ENCODE measurements around the gene LLGL1.

Gene LLGL1

DNA sequence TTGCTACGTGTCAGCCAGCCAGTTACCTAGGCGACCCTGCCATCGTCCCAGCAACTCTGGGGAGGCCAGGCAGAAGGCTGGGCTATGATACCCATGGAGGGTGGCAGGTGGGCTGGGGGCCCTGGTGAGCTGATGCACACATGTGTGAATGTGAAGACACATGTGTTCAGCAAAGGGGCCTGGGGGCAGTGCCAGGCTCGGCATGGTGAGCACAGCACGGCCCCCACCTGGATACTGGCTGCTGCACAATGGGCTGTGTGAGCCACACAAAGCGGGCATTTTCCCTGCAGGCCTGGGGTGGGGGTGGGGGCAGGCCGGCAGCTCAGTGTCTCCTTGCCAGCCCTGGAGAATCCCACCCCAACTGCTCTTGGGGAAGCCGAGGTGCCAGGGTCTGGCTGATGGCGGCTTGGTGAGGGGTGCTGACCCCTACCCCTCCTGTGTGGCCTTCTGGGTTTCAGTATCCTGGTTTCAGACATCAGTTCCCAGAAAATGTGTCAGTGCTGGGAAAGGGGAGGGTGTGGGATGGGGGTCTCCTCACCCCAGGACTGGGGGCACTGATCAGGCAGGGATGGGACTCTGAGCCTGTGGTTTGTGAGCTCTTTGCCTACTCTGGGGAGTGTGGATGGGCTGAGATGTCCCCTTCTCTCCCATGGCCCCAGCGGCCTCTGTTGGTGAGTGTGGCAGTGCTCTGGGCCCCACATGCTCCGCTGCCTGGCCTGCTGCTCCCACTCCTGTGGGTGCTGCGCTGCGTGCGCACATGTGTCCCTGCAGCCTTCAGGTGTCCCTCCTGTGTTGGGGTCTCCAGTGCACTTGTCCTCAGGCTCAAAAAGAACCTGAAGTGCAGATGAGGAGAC, 5.1 kb downstream of the LLGL1 start:
- no peak for DNase-seq

DNA sequence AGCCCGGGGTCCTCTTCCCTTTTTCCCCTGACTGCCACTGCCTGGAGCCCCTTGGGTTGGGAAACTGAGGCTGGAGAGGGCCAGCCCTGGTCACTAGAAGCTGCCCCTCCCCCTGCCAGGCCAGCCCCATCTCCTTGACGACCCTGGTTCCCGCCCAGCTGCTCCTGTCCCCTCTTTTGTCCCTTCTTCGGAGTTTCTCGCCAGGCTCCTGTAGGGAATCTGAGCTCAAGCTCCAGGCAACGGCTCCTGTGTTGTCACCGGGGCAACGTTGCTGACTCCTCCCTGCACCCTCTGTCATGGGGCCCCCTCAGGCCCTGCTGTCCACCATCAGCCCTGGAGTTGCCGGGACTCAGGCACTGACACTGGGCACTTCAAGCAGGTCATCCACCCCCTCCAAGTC, 5.7 kb downstream of the LLGL1 start:
- DNase-seq: no peak

DNA sequence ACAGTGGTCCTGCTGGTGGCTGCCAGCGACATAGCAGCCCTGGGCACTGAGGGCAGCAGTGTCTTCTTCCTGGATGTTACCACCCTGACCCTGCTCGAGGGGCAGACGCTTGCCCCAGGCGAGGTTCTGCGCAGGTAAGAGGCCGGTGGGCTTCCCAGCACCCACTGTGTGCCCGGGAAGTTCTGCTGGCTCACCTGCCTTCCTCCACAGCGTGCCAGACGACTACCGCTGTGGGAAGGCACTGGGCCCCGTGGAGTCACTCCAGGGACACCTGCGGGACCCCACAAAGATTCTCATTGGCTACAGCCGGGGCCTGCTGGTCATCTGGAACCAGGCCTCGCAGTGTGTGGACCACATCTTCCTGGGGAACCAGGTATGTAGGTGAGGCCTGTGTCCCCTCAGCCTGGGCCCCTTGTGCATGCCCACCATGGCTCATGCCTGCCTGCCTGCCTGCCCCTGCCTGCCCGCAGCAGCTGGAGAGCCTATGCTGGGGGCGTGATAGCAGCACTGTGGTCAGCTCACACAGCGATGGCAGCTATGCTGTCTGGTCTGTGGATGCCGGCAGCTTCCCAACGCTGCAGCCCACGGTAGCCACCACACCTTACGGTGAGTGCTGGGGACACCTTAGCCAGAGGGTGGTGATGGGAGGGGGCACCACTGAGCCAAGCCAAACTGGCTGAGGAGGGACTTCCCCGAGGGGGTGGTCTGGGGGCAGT, 8.5 kb downstream of the LLGL1 start:
- DNase-seq: no peak

DNA sequence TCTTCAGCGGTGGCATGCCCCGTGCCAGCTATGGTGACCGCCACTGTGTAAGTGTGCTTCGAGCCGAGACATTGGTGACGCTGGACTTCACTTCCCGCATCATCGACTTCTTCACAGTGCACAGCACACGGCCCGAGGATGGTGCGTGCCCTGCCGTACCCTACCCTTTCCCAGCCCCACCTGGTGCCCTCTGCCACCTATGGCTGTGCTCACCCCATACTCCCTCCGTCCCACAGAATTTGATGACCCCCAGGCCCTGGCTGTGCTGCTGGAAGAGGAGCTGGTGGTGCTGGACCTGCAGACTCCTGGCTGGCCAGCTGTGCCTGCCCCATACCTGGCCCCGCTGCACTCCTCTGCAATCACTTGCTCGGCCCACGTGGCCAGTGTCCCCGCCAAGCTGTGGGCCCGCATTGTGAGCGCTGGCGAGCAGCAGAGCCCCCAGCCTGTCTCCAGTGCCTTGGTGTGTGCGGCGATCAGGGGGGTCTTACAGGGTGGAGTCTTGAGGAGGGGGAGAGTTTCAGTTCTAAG, 9.5 kb downstream of the LLGL1 start:
- no peak for DNase-seq

DNA sequence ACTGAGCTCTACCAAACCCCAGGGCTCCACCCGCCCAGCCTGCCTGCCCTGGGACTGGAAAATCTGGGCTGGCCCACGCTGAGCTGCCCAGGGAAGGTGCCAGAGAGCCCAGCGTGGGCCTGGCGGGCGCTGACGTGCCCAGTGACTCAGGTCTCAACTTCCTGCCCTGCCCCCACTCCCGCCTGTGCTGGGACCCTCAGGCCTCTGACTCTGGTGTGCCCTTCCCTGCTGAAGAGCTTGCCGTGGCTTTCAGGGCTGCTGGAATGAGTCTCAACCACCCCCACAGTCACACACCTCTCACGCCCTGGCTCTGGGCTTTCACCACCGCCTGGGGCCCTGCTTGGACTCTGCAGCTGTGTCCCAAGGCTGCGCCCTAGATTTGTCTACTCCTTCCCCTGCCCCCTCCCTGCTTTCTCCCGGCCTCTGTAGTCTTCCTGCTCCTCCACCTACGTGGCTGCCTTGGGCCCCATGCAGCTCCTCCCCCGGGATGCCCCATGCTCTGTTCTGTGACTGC, 10.4 kb downstream of the LLGL1 start:
- no peak for DNase-seq

DNA sequence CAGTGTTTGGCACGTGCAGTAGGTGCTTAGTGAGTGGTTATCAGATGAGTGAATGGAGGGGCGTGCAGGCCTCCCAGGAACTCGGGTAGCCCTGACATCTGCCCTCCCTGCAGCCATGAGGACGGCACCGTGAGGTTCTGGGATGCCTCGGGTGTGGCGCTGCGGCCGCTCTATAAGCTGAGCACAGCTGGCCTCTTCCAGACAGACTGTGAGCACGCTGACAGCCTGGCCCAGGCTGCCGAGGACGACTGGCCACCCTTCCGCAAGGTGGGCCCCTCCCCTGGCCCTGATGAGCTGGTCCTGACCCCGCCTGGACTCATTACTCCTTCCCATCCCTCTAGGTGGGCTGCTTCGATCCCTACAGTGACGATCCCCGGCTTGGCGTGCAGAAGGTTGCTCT, 11.1 kb downstream of the LLGL1 start:
- DNase-seq: no peak

DNA sequence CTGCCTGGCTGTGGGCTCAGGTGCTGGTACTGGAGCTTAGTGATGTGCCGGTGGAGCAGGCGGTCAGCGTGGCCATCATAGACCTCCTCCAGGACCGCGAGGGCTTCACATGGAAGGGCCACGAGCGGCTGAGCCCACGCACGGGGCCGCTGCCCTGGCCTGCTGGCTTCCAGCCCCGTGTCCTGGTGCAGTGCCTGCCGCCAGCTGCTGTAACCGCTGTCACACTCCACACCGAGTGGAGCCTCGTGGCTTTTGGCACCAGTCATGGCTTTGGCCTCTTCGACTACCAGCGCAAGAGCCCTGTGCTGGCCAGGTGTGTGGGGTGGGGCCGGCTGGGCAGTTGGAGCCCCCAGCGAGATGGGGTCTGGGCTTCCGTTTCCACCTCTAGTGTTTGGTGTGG, 12.0 kb downstream of the LLGL1 start:
- no peak for DNase-seq

DNA sequence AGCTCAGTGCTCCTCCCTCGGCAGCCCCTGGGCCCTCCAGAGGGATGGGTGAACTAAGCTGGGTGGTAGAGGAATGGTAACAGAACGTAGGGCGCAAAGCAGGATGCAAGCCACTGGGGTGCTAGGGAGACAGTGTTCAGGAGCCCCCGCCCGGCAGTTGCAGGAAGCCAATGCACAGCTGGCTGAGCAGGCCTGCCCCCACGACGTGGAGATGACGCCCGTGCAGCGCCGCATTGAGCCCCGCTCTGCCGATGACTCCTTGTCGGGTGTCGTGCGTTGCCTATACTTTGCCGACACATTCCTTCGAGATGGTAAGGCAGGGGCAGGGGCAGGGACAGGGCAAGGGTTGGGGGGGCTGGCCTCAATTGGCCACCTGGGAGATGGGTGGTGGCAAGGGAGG, 12.9 kb downstream of the LLGL1 start:
- DNase-seq: no peak

DNA sequence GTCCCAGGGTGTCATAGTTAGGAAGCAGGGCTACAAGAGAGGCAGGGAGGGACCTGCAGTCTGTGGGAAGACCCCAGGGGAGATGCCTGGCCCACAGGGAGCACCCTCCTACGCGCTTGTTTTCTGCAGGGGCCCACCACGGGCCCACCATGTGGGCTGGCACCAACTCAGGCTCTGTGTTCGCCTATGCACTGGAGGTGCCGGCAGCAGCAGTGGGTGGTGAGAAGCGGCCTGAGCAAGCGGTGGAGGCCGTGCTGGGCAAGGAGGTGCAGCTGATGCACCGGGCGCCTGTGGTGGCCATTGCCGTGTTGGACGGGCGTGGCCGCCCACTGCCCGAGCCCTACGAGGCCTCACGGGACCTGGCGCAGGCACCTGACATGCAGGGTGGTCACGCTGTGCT, 15.0 kb downstream of the LLGL1 start:
- no peak for DNase-seq

DNA sequence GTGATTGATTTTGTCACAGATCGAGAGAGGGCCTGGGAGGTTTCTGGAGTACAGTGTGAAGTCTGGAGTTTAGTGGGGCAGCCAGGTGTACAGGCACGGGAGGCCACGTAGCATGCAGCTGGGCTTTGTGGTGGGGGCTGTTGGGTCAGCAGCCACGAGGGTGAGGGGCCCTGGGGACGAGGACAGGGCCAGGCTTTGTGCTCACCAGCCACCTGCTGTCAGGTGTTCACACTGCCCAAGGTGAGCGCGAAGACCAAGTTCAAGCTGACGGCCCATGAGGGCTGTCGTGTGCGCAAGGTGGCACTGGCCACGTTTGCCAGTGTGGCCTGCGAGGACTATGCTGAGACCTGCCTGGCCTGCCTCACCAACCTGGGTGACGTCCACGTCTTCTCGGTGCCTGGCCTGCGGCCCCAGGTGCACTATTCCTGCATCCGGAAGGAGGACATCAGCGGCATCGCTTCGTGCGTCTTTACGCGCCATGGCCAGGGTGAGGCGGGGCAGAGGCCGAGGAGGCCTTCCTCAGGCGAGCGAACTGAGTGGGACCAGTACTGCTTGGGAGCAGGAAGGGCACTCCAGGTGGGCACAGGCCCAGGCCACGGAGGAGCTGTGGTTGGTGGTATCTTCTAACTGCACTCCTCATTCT, 15.9 kb downstream of the LLGL1 start:
- no peak for DNase-seq

DNA sequence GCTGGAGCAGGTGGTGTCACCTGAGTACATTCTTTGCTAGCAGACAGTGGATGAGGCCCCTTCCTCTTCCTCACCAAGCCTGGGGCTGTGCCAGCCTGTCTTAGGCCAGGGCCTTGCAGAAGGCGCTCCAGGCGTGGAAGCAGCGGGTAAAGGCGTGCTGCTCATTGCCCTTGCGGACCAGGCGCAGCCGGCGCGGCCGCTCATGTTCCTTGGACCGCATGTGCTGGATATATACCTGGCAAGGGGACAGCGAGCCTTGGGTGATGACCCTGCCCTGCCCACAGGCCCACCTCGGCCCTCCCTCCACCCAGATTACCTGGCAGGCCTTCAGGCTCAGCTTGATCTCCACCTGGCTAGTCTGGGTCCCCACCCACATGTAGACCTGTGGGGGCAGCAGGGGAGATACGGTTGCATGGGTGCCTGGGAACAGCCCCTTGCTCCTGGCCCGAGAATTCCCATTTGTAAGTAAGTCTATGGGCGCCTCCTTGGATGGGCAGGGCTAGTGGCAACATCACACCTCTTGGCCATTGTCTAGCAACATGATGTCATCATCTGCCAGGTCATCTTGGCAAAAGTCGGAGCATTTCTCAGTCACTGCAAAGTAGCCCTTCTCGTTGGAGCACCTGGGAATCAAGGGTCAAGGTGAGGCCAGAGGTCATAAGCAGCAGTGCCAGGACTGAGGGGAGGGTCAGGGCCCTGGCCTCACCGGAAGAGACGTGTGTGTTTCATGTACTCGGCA, 19.8 kb downstream of the LLGL1 start:
- DNase-seq: no peak

DNA sequence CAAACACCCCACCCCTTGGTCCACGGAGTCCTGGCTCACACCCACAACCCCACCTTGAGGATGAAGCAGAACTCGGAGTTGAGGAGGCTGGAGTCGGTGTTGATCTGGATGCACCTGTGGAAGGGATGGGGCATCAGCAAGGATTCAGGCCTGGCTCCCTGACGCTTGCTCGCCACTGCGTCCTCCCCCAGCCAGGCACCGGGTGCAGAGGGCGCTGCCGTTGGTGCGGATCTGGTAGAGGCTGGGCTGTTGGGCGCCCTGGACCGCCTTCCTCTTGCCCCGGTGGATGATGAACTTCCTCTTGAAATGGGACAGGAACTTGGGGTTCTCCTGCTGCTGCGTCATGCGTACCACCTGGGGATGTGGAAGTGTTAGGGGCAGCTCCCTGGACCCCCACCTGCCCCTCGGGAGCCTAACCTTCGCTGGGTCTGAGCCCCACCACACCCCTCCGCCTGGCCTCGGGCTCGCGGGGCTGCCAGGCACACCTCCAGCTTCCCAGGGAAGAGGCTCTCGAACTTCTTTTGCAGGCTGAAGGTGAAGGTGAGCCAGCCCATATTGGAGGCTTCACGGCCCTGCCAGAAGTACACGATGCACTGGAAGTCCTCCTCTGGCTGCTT, 20.8 kb downstream of the LLGL1 start:
- no peak for DNase-seq

DNA sequence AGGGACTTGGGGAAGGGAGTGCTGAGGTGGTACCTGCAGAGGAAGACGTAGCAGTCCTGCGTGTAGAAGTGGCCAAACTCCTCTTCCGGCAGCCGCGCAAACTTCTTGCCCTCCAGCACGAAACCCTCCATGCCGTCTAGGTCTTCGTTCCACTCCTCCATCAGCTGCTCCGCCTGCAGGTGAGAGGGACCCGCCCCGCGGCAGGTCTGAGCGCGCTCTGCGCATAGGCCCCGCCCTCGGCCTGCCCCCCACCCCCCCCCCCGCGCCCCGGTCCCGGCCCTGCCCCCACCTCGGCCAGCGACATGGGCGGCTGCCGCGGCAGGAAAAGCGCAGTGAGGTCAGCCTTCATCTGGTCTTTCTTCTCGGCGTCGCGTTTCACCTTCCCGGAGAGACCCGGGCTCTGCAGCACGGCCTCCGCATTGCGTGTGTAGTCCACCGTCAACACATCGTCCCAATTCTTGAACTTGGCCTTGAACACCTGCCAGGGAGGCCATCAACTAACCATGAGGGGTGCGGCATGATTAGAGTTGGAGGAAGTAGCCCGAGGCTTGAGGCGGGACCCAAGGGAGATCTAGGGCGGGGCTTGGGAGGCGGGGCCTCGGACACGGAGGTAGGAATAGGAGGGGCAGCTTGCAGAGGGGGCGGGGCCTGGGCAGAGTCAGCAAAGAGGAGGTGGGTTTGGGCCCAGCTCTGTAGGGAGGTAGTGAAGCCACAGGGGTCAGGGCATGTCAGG, 21.6 kb downstream of the LLGL1 start:
- no peak for DNase-seq

DNA sequence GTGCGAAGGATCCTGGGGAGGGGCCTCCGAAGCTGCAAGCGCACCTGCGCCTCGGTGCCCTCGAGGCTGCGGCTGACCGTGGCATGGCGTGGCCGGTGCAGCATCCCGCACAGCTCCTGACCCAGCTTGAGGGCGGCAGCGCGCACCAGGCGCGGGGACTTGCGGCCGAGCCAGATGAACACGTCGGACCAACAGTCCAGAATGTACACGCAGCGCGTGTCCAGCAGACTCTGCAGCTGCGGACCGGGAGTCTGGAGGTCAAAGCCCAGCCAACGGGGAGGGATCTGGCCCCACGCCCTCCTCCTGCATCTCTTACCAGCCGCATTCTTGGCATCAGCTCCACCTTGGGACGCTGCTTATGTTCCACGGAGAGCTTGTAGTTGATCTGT, 22.2 kb downstream of the LLGL1 start:
- no peak for DNase-seq

DNA sequence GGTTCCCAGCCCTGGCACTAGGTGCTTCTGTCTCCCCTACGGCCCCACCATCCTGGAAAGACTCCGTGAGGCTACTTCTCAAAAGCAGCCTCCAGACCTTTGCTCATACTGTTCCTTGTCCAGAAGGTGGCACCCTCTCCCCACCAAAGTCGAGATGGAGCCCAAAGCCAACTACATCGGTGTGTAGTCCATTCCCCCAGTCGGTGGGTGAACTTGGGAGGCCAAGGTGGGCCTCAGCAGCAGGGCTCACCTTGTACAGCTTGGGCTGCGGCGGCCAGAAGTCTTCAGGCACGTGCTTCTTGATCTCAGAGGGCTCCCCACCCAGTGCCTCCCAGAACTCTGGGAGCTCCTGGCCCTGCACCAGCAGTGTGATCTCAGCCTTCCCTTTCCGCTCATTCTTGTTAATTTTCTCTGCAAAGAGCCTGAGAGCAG, 22.9 kb downstream of the LLGL1 start:
- DNase-seq: peak; percentile 83

DNA sequence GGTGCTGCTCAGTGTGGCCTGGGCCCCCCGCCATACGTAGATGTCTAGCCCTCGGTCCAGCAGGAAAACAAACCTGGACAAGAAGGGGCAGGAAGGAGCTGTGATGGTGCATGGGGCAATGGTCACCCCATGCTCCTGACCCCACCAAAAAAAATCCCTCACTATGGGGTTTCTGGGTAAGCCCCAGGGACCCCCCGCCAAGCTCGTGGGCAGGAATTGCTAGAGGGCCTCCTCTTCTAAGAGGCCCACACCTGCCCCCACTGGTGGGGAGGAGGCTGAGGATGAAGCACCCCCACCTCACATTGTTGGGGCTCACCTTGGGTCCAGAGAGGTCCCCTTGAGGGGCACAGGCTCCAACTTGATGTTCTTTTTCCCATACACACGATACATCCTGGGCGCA, 23.4 kb downstream of the LLGL1 start:
- no peak for DNase-seq

DNA sequence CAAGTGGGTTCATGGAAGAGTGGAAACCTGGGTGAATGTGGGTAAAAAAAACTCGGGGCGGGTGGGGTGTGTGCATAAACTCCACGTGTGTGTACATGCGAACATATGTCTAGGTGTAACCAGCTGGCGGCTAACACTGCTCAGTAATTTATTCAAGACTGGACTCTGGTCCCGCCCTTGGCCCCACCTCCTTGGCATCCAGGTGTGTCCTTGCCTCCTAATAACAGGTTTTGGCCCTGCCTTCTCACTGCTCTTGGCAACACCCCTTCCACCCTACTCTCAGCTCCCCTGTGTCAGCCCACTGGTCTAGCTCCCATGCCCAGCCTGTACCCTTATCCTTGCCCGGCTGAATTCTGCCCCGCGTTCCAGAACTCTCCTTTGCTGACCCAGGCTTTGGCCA, 24.8 kb downstream of the LLGL1 start:
- DNase-seq: no peak

DNA sequence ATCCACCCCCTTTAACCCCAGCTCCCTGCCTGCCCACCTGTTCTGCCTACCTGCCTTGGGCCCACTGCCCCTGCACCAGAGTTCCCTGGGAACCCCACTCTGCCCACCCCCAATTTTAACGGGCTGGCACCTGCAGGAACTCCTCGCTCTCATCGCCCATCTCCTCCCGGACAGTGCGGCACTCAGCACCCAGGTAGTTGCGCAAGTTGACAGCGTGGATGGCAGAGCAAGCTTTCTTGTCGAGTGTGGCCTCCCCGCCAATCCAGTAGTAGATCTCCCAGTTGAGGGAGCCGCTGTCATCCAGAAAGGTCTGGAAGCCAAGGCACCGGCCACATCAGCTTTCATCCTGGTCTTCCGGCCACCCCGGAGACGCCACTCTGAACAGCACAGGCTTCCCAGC, 25.3 kb downstream of the LLGL1 start:
- DNase-seq: no peak

DNA sequence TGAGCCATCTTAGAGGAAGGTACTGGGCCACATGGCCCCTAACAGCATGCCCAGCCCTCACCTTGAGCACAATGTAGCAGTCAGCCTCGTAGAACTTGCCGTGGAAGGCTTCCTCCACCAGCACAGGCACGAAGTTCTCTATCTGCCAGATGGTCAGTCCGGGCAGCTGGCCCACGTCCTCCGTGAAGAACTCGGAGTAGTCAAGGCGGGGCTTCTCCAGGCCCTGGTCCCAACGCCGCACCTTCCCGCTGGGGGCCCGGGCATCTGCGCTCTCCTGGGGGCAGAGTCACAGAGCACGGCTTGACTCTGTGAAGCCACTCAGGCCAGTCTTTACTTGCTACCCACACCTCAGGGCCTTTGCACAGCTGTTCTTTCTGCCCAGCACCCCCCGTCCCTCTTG, 25.8 kb downstream of the LLGL1 start:
- DNase-seq: no peak

DNA sequence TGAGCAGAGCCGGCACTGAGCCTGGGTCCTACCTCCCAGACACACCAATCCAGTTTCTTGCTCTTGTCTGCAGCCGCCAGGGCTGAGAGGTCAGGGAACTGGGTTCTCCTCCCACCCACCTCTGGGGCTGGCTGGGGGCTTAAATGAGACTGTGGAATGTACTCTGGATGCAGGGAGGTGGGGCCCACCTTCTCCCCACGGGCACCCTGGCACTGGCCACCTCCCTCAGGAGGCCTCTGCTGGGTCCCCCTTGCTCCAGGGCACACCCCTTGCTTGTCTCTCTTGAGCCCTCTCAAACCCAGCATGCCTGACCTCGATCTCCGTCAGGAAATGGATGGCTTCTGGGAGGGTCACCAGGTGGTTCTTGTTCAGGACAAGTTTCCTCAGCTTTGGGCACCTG, 26.7 kb downstream of the LLGL1 start:
- no peak for DNase-seq

DNA sequence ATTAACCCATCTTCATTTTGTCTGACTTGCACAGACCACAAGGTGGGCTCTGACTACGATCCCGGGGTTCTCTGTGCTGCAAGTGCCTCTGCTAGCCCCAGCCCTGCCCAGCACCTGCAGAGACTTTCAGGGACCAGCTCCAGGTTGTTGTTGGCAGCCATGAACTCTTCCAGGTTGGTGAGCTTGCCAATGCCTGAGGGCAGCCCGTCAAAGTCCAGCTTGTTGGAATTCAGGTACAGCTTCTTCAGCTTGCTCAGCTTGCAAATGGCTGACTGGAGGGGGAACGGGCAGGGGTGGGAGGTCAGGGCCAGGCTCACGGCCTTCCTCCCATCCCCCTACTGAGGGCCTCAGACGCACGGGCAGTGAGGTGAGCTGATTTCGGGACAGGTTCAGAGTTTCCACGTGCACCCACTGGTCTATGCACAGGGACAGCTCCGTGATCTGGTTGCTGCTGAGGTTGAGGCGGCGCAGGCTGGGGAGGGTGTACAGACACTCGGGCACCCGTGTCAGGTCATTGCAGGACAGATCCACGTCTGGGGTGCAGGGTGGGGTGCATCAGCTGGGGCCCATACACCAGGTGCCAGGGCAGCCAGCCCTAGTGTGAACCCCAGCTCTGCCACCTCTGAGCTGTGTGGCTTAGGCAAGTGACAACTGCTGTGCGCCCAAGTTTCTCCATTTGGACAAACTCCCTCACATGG, 27.9 kb downstream of the LLGL1 start:
- DNase-seq: no peak

All from left hindlimb (tissue), 1 donor.